ENCODE data around the gene TBC1D2.

TBC1D2 gene

DNA sequence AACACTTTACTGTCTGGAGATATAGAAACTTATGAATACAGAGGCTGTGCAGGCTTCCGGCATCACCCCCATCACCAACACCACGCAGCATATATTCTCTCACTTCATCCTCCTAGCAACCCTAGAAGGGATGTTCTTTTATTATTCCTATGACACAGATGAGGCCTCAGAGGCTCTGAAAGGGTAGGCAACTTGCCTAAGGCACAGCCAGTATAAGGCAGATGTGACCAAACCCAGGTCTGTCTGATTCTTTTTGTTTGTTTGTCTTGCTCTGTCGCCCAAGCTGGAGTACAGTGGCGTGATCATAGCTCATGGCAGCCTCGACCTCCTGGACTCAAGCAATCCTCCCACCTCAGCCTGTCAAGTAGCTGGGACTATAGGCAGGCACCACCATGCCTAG is 40.2 kb downstream of the TBC1D2 start:
- no peak for DNase-seq

DNA sequence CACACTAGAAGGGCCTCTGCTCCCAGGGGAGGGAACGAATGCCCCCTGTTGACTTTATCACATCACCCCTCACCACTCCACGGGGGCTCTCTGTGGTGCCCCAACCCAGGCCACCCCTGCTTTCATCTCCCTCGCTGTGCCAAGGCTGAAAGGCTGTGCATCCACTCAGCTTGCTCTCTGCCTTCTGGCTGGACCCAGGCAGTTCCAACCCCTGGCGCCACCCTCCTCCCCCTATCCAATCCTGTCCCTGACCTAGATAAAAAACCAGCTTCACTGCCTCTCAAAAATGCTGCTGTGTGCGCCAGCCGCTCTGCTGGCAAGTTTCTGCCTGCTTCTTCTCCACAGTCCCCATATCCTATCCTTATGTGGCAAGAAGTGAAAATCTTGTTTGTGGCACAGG is 40.6 kb downstream of the TBC1D2 start:
- no peak for DNase-seq

DNA sequence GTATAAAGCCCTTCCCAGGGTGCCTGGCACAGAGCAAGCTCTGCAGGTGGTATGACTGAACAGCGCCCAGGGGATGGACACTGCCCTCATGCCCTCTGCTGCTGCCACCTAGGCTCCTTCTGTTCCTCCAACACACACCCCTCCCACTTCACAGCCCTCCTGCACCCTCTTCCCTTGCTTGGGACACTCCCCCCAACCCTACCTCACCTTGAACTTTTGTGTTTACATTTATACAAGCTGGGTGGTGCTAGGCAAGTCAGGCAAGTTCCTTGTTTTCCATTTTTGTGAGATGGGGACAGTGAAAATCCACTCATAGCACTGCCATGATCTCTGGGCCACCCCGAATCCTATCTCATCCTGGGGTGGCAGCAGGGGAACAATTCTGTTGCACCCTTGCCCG is 44.2 kb downstream of the TBC1D2 start:
- no peak for DNase-seq

DNA sequence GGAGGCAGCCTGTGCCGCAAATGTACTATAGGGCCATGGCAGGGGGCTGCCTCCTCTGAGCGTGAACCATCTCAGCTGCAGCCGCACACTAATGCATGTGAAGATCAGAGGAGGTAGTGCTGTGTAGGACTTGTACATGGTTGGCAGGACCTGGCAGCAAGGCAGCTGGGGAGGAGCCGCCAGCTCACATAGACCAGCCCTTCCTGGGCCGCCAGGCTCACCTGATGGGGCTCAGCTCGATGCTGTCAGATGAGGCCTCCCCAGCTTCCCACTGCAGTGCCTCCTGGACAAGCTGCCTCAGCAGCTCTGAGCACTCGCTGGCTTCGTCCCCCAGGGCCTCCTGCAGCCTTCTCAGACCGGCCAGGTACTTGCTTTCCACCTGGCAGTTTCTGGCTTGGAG is 45.0 kb downstream of the TBC1D2 start:
- DNase-seq = no peak

DNA sequence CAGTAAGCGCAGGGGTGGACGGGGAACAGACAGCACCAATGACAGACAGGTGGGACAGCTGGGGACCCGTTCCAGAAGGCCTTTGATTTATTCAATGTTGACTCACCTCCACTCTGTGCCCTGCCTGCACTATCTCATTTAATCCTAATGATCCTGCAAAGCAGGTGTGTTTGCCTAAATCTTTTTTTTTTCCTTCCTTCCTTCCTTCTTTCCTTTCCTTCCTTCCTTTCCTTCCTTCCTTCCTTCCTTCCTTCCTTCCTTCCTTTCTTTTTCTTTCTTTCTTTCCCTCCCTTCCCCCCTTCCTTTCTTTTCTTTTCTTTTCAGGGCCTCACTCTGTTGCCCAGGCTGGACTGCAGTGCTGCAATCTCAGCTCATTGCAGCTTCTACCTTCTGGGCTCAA is 45.9 kb downstream of the TBC1D2 start:
- no peak for DNase-seq

DNA sequence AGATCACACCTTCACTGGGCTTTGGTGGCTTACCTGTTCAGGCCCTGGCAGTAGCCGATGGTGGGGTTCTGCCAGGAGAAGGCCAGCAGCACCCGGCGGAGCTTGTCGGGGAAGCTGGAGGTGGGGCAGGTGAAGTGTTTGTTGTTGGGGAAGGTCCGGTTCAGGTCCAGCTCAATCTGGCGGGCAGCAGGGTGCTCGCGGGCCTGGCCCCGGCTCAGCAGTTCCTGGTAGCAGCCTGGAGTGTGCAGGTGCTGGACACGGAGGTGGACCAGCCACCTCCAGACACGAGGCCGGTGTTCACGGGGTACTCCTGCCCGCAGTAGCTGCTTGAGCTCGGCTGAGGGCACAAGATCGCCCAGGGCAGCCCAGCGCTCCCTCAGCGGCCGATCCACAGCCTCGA is 46.8 kb downstream of the TBC1D2 start:
- no peak for DNase-seq

DNA sequence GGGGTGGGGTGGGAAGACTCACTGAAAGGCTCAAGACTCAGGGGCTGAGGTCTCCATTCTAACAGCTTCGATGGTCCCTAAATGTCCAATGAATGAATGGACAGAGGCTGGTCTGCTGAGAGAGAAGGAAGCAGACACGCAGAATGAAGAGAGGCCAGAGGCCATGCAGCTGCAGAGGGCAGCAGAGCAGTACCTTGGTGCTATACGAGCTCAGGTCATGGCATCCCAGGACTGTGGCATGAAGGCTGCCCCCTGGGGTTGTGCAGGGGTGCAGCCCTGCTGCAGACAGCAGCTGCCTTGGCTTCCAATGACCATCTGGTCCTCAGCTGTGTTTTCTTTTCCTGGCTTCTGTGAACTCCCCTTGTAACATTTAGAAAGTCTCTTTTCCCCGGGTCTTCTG is 47.8 kb downstream of the TBC1D2 start:
- DNase-seq = no peak

DNA sequence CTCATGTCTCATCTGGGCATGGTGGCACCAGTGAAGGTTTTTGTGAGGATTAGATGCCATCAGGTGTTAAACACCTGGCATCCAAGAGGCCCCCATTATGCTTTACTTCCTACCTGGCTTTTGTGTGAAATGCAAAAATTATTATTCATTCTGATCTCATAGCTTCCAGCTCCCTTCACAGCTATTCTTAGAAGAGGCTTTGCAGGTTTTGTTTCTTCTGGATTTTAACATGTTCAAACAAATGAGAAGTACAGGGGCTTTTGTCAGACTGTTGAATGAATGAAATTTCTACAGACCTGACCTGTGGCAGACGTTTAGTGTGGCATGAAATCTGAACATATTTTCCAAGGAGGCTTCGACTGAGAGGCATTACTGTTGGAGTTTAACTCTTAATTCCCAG is 48.7 kb downstream of the TBC1D2 start:
- no peak for DNase-seq

DNA sequence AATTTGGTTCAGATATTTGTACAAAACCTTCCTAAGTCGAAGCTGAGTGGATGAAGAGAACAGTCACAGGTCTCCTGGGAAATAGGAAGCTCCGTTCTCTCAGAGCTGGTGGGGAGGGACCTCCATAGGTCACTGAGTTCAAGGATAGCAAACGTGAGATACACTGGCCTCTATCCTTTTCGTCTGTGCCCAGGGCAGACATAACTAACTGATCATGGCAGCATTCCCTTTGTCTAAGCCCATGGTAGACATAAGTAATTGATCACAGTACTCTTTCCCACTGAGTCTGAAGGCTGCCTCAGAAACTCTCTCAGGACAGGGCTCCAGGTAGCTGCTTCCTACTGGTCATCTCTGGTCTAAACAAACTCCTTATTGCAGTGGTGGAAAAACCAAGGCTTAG is 50.8 kb downstream of the TBC1D2 start:
- no peak for DNase-seq

DNA sequence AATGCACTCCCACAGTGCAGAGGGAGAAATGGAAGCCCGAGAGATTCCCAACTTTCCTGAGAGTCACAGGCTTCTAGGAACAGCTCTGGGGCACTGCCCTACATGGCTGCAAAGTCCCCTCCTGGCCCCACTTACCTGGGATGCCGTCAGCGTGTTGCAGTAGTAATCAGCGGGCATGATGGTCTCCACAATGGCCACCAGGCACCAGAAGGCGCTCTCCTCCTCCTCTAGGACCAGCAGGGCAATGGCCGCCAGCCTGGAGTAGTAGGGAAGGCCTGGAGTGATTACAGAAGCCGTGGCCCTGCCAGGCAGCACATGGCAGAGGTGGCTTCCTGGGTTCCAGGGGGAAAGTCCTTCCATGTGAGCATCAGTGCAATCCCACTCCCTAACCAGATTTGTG is 52.3 kb downstream of the TBC1D2 start:
- no peak for DNase-seq

DNA sequence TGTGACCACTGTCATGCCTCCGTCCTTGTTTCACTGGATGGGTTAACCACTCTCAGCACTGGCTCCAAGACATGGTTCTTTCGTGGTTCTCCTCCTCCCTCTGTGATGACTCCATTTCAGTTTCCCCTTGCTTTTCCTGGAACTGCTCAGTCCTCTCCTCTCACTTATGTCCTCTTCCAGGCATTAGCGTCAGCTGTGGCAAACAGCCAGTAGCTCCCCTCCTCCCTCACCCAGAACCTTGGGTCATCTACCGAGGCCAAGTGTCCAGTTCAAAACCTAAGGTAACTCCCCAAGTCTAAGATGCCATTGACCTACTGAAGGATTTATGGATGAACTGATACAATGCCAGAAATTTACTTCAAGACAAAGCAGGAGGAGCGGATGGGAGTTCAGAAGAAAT is 53.2 kb downstream of the TBC1D2 start:
- no peak for DNase-seq

DNA sequence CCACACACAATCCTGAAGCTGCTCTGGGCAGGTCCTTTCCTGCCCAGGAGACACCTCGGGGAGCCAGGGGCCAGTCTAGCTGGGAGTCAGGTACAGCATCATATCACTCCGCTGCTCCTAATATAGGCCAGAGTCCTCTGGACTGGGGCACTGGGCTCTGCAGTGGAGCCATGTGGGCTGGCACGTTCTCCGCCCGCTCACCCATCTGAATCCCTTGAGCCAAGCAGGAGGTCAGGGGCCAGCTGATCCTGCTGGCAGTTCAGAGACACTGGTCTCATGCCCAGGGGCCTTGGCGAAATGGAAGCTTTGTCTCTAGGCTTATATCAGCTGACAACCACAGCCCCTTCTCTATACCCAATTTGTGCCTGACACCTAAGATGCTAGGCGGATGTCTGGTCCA is 53.7 kb downstream of the TBC1D2 start:
- no peak for DNase-seq

DNA sequence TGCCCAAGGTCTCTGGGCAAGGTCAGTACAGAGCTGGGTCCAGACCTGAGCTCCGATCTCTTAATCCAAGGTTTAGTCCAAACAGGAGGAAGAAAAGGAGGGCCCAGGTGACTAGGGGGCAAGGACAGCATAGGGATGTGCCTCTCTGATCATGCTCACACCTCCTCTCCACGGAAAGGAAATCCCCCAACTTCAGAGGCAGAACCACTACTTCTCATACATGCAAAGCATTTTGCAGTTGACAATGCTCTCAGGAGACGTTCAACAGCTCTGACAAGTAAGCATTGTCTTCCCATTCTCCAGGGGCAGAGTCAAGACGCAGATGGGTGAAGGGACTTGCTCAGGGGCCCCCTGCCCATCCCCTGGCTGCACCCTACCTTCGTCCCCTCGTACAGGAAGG is 54.3 kb downstream of the TBC1D2 start:
- no peak for DNase-seq

DNA sequence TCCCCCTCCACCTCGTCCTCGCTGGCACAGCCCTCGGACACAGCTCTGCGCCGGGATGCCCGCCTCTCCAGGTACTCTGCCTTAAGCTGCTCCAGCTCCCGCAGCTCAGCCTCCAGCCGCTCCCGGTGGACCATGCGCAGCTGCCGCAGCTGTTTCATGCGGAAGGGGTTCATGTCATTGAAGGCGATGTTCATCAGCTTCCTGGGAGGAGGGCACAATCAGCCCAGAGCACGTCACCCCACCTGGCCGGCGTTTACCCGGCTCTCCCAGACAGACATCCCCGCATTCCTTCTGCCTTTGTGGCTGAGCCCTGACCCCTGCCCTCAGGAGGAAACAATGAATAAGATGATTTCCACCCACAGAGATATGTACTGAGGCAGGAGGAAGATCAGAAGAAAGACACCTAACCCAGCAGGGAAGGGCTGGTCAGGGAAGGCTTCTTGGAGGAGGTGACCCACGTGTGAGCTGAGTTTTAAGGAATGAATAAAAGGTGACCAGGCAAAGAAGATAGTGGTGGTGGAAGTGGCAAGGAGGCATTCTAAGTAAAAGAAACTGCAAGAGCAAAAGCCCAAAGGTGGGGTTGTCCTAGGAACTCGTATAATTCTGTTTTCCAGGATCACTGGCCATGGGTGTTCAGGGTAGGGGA is 55.9 kb downstream of the TBC1D2 start:
- no peak for DNase-seq

DNA sequence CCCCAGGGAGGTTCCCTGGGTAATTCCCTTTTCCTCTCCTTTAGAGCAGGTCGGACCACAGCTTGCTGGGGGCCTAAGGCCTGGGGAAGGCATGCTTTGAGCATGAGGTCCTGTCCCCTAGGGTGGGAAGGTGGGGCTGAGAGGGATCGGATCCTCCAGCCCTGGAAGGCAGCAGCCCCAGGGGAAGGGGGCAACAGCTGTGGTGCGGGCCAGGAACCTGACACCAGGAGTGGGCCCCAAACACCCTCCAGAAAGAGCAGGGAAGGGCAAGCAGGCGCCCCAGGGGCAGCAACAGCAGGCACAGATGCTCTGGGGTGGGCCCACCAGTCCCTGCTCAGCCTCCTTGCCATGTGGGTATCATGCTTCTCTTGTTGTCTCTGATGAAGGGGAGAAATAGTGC is 59.8 kb downstream of the TBC1D2 start:
- no peak for DNase-seq

DNA sequence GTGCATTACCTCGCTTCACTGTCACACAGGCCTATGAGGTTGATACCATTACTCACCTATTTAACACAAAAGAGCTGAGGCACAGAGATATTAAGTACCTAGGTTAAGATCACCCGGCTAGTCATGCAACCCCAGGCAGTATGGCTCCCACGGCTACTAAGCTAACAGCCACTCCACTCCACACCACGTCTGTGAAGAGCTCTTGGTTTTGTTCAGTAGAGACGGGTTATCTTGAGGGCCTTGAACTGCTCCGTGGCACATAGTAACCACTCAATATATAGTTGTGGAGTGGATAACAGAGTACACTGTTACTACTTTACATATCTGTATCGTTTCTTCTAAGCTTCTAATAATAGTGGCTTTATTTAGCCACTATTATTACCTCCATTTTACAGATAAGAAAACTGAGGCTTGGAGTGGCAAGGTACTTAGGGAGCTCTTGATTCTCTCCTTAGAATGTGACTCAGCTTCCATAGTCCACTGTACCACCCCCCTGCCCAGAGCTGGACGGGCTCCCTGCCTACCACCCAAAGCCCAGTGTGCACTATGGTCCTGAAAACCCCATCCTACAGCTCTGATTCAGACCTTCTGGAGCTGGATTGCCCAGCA is 62.0 kb downstream of the TBC1D2 start:
- no peak for DNase-seq

DNA sequence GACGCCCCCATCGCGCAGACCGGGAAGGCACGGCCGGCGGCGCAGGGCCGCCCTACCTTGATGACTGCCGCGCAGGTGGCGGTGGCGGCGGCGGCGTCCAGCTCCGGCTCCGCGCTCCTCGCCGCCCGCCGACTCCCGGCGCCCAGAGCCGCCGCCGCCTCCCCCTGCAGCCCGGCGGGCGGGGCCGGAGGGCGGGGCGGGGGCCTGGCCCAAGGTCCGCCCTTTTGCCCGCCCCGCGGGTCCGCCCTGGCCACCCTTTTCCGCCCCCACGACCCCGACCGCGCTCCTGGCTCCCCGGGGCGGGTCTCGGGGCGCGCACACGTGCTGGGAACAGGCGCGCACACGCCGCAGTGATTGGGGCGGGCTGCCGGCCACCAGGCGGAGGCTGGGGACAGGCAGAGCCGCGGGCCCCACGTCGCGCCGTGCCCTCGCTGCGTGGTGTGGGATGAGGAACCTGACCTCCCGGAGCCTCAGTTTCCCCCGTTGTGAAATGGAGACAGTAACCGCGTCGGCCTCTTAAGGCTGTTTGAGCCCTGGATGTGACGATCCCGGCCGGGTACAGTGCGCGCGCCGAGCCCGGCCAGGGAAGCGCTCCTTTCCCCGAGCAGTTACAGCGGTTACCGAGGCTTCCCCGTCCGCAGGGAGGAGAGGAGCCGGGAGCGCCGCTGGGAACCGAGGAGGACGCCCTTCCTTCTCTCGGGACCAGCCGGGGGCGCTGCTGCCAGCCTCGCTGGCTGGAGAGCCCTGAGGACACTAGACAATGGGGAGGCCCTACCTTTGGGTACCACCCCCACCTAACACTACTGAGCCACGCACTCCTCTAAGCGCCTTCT is 62.7 kb downstream of the TBC1D2 start, which contains the start of gene CORO2A:
TSS of gene CORO2A (minus strand) at position 135 of the 833 bp plus-strand sequence. CDS start 34,977 bp downstream, outside the sequence.
- peak; percentile 83 for DNase-seq

DNA sequence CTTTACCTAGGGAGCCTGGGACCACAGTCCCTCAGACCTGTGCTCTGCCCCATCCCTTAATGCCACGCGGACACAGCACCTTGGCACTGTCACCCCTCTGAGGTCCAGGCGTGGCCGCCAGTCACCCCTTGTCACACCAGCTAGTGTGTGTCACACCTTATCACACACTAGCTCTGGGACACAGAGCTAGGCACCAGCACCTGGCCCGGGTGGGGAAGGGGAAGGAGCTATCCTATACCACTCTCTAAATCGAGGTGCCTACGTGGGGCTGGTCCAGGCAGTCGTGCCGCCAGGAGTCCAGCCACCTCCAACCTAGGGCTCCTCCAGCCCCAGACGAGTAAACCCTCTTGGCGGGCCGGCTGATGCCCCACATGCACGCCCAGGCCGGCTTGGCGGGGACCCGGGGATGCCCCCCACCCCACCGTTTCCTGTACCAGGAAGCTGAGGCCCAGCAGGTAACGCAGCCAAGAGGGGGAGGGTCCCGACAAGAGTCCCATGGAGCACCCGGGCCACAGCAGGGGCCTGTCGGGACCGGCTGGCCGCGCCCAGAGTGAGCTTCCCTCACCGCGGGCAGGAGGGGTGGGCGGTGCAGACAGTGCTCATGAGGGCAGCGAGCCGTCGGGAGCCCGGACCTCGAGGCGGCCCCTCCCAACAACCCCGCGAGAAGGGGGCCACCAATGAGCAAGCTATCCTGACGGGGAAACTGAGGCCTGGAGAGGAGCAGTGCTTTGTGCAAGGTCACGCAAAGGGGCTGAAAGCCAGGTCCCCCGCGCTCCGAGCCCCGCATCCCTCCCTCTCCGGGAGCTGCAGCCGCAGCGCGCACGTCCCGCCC is 63.6 kb downstream of the TBC1D2 start:
- peak; percentile 11 for DNase-seq

DNA sequence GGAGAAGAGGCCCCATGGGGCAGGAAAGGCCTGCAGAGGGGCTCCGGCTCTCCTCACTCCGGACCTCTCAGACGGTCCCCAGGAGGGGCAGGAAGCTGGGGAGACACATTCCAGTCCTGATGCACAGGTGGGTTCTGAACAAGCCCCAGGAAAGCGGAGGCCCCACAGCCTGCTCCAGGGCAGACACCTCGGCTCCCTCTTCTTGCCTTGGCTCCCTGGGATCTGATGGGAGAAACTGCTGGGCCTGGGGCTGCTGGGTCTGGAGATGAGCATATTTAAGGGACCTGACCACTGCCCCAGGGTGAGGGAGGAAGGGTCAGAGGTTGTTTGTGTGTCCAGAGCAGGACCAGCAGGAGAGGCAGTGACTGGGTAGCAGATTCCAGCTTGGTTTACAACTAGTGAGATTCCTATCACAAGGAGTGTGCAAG is 64.3 kb downstream of the TBC1D2 start:
- DNase-seq = no peak

DNA sequence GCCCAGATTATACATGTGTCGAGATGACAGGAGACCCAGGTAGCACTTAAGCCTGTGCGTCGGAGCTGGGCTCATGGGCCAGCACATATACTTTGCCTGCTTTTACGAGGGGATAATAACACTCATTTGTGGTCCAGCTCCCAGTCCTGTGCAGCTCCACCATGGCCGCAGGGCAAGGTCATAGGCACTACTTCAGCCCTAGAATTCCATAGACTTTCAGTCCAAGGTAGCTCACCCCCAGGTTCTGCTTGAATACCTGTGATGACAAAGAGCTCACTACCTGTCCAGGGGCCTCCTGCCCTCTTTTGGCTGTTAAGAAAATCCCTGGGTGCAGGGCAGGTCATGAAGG is 64.7 kb downstream of the TBC1D2 start:
- DNase-seq = no peak

DNA sequence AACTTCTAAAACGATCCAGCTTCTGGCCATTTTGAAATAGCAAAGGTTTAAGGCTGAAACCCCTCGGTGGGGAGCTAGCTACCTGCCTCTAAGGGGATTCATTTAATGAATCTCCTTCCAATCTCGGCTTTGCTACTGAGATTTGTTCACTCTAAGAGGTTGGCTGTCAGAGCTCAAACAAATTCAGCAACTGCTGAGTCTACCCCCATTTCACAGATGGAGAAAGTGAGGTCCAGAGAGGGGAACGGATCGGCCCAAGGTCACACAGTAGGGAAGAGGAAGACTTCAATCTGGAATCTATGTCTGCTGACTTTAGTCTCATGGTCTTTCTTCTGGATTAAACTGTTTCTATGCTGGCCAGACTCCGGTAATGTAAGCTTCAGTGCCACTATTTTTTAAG is 66.0 kb downstream of the TBC1D2 start:
- no peak for DNase-seq

DNA sequence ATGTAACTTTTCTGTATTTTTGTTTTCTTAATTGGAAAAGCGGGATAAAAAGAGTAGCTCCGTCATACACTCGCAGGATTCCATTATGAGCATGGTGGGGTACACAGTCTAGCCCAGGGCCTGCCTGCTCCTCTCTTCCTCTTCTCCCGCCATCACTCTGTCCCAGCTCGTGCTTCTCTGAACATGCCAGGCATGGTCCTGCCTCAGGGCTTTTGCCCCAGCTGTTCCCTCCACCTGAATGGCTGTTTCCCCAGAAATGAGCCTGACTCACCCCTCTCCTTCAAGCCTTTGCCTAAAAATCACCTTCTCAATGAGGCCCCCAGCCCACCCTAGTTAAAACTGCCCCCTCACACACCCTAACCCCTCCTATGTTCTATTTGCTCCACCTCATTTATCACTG is 67.5 kb downstream of the TBC1D2 start:
- no peak for DNase-seq

DNA sequence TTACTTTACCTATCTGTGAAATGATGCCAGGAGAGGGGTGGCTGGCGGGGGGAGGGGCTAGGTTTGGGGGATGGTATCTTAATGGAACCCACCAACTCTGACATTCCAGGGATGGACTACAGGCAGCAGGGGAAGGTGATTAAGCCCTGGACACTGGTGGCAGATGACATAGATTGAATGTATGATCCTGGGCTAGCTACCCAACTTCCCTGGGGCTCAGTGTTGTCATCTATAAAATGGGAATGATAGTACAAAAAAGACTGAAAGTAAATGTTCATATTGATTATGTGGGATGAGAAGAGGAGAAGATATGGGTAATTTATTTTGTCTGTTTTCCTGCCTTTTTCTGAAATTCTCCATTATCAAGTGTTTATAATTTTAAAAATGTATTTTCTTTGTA is 69.2 kb downstream of the TBC1D2 start:
- no peak for DNase-seq

All from NCI-H1092 treated with DMSO at 0.1 percent for 48 hours (cell line).